WTC11 (cell line): Measurements from ENCODE around the gene ANKRD65.

ENCODE experiments used
- TEAD1 ChIP-seq: sonication (generic); formaldehyde crosslinking; IDR thresholded peaks from 2 replicates; pipeline ENCODE4 v1.8.0; 2022; ENCODE audit warnings: mild to moderate bottlenecking, missing genetic modification reagents
- ZNF121 ChIP-seq: sonication (generic); formaldehyde crosslinking; IDR thresholded peaks from 2 replicates; pipeline ENCODE4 v1.8.0; 2023; ENCODE audit warnings: missing genetic modification reagents
- TF ChIP-seq, protein P1 (sequence below): sonication (generic); formaldehyde crosslinking; IDR thresholded peaks from 2 replicates; pipeline ENCODE4 v1.8.1; 2023; ENCODE audit warnings: mild to moderate bottlenecking, missing genetic modification reagents, moderate library complexity

DNA sequence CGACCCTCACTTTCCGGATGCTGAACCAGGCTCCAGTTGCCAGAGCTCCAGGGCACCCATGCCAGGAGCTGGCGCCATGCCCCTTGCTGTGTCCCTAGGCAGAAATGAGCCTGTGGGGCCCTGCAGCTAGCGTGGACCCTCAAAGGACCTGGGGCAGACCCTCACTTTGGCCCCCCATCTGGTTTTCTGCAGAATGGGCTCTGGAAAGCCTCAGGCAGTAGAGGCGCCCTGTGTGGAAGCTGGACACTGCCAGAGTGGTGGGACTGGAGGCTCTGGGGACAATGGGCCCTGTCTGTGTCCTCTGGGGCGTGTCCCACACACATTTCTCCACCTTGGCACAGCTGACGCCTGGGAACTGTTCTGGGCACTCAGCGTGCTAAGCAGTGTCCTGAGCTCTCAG, 39.8 kb downstream of the ANKRD65 start:
- TF ChIP-seq, protein P1, sequence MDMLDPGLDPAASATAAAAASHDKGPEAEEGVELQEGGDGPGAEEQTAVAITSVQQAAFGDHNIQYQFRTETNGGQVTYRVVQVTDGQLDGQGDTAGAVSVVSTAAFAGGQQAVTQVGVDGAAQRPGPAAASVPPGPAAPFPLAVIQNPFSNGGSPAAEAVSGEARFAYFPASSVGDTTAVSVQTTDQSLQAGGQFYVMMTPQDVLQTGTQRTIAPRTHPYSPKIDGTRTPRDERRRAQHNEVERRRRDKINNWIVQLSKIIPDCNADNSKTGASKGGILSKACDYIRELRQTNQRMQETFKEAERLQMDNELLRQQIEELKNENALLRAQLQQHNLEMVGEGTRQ, result no peak
- TF ChIP-seq ZNF121 (CRISPR knock-in tag), result no peak
- TF ChIP-seq TEAD1 (CRISPR knock-in tag), result no peak
